Sigmoid colon (tissue), 3 donors: ENCODE measurements around the gene NR6A1.

Source experiments
- POLR2A ChIP-seq, 2 donors: fragments of 450-650 bp; IDR thresholded peaks; one replicate each; pipeline ENCODE4 v1.6.1; 2016; ENCODE audit warnings: antibody characterized with exemption in 2 of 2, mild to moderate bottlenecking in 2 of 2, moderate library complexity in 2 of 2
- TF ChIP-seq, protein P1 (sequence below), 4 experiments: fragments of 450-650 bp in 3 of 4; fragments of 200-600 bp in 1 of 4; IDR thresholded peaks; one replicate each; pipeline ENCODE4 v1.5.1; 2016 to 2019; ENCODE audit warnings: antibody characterized with exemption in 4 of 4, mild to moderate bottlenecking in 3 of 4, moderate library complexity in 2 of 4

DNA sequence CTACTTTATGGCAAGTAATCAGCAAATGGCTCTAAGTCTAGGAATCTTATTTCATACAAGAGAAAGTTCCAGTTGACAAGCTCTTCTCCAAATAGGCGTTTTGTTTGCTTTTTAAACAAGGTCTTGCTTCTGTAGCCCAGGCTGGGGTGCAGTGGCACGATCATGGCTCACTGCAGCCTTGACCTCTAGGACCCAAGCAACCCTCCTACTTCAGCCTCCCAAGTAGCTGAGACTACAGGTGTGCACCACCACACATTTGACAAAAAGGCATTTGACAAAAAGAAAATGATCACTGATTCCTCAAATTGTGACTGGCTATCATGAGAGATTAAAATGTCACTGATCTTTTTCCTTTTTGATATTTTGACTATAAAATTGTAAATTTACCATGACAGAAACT lies 31.8 kb downstream of the NR6A1 start:
- TF ChIP-seq POLR2A (IDR thresholded peaks at IDR 0.05): no peak
- TF ChIP-seq, protein P1, sequence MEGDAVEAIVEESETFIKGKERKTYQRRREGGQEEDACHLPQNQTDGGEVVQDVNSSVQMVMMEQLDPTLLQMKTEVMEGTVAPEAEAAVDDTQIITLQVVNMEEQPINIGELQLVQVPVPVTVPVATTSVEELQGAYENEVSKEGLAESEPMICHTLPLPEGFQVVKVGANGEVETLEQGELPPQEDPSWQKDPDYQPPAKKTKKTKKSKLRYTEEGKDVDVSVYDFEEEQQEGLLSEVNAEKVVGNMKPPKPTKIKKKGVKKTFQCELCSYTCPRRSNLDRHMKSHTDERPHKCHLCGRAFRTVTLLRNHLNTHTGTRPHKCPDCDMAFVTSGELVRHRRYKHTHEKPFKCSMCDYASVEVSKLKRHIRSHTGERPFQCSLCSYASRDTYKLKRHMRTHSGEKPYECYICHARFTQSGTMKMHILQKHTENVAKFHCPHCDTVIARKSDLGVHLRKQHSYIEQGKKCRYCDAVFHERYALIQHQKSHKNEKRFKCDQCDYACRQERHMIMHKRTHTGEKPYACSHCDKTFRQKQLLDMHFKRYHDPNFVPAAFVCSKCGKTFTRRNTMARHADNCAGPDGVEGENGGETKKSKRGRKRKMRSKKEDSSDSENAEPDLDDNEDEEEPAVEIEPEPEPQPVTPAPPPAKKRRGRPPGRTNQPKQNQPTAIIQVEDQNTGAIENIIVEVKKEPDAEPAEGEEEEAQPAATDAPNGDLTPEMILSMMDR (IDR thresholded peaks at IDR 0.05): no peak
